ENCODE results near the gene DACH1. TPM values are rescaled to one million over a fixed set of nuclear protein-coding genes. Genes with fewer than 3 reads are reported as not detected.
A peak's percentile ranks its signal among the peaks of the same experiment; 100 is the strongest.

DACH1 gene
- total and polyA plus RNA-seq, 9 of the 15 experiments (the other 6 are each of a cell fraction or from before 2014, with no cell fraction given), result 0.04 to 0.07 (median 0.04) TPM; not detected in 2

DNA sequence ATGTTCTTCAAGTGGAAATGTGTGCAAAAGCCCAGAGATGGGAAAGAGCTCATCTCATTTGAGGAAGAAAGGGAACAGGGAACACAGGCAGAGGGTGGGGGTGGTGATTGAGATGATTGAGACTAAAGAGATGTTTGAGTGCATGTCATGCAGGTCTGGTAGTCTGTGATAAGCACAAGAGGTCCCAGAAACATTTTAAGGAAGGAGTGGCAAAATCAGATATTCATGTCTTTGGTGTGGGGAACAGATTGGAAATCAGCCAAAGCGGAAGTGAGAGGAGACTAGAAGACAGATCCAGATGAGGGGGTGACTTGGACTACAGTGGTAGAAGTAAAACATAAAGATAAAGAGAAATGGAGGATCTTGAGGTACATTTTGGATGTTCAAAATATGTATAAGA, 39.4 kb upstream of the DACH1 start (continued):
- TF ChIP-seq, protein P1, sequence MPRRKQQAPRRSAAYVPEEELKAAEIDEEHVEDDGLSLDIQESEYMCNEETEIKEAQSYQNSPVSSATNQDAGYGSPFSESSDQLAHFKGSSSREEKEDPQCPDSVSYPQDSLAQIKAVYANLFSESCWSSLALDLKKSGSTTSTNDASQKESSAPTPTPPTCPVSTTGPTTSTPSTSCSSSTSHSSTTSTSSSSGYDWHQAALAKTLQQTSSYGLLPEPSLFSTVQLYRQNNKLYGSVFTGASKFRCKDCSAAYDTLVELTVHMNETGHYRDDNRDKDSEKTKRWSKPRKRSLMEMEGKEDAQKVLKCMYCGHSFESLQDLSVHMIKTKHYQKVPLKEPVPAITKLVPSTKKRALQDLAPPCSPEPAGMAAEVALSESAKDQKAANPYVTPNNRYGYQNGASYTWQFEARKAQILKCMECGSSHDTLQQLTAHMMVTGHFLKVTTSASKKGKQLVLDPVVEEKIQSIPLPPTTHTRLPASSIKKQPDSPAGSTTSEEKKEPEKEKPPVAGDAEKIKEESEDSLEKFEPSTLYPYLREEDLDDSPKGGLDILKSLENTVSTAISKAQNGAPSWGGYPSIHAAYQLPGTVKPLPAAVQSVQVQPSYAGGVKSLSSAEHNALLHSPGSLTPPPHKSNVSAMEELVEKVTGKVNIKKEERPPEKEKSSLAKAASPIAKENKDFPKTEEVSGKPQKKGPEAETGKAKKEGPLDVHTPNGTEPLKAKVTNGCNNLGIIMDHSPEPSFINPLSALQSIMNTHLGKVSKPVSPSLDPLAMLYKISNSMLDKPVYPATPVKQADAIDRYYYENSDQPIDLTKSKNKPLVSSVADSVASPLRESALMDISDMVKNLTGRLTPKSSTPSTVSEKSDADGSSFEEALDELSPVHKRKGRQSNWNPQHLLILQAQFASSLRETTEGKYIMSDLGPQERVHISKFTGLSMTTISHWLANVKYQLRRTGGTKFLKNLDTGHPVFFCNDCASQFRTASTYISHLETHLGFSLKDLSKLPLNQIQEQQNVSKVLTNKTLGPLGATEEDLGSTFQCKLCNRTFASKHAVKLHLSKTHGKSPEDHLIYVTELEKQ (CRISPR knock-in tag; IDR thresholded peaks at IDR 0.05), result no peak
- TF ChIP-seq LEF1 (IDR thresholded peaks at IDR 0.05), result peak; percentile 53; the same call in 1 of the 2 replicates
- TF ChIP-seq ZNF263 (CRISPR knock-in tag; IDR thresholded peaks at IDR 0.05; ENCODE audit: borderline replicate concordance), result no peak
- TF ChIP-seq GTF2A2 (tag; IDR thresholded peaks at IDR 0.05), result no peak
- TF ChIP-seq KDM5B (IDR thresholded peaks at IDR 0.05; ENCODE audit: insufficient replicate concordance, low read depth, low read length), result no peak
- no peak for TF ChIP-seq ARID2 (IDR thresholded peaks at IDR 0.05)
- TF ChIP-seq ARNT (IDR thresholded peaks at IDR 0.05), result no peak
- no peak for TF ChIP-seq GATAD2B (IDR thresholded peaks at IDR 0.05; ENCODE audit: borderline replicate concordance)
- 0 out of 2 replicates have a peak, but pooled peaks have one; percentile 27 for TF ChIP-seq PYGO2 (tag; IDR thresholded peaks at IDR 0.05)
- TF ChIP-seq BACH1 (tag; IDR thresholded peaks at IDR 0.05), result no peak
- no peak for TF ChIP-seq ZNF507 (tag; conservative IDR thresholded peaks at IDR 0.05)
- TF ChIP-seq, protein P2, sequence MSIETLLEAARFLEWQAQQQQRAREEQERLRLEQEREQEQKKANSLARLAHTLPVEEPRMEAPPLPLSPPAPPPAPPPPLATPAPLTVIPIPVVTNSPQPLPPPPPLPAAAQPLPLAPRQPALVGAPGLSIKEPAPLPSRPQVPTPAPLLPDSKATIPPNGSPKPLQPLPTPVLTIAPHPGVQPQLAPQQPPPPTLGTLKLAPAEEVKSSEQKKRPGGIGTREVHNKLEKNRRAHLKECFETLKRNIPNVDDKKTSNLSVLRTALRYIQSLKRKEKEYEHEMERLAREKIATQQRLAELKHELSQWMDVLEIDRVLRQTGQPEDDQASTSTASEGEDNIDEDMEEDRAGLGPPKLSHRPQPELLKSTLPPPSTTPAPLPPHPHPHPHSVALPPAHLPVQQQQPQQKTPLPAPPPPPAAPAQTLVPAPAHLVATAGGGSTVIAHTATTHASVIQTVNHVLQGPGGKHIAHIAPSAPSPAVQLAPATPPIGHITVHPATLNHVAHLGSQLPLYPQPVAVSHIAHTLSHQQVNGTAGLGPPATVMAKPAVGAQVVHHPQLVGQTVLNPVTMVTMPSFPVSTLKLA (conservative IDR thresholded peaks at IDR 0.05), result no peak
- TF ChIP-seq NR2F6 (CRISPR knock-in tag; IDR thresholded peaks at IDR 0.05), result no peak
- TF ChIP-seq PHF8 (IDR thresholded peaks at IDR 0.05; ENCODE audit: borderline replicate concordance, low read length), result no peak
- TF ChIP-seq CCAR2 (IDR thresholded peaks at IDR 0.05; ENCODE audit: low read depth, low read length), result no peak
- TF ChIP-seq, protein P3, sequence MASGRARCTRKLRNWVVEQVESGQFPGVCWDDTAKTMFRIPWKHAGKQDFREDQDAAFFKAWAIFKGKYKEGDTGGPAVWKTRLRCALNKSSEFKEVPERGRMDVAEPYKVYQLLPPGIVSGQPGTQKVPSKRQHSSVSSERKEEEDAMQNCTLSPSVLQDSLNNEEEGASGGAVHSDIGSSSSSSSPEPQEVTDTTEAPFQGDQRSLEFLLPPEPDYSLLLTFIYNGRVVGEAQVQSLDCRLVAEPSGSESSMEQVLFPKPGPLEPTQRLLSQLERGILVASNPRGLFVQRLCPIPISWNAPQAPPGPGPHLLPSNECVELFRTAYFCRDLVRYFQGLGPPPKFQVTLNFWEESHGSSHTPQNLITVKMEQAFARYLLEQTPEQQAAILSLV (tag; IDR thresholded peaks at IDR 0.05), result no peak
- no peak for TF ChIP-seq PCBP1 (IDR thresholded peaks at IDR 0.05; ENCODE audit: low read depth, low read length, poor library complexity, severe bottlenecking)
- 0 out of 4 replicates have a peak, but pooled peaks of 1 of the 2 experiments have one; percentile 22 for TF ChIP-seq RCOR1 (IDR thresholded peaks at IDR 0.05; ENCODE audit: borderline replicate concordance in 1 of 2, low read depth in 2 of 2, low read length in 2 of 2)
- peak; percentile 53; the same call in 1 of the 2 replicates for TF ChIP-seq MTA2 (IDR thresholded peaks at IDR 0.05; ENCODE audit: low read depth)
- no peak for TF ChIP-seq CHCHD3 (CRISPR knock-in tag; IDR thresholded peaks at IDR 0.05)
- TF ChIP-seq, protein P4, sequence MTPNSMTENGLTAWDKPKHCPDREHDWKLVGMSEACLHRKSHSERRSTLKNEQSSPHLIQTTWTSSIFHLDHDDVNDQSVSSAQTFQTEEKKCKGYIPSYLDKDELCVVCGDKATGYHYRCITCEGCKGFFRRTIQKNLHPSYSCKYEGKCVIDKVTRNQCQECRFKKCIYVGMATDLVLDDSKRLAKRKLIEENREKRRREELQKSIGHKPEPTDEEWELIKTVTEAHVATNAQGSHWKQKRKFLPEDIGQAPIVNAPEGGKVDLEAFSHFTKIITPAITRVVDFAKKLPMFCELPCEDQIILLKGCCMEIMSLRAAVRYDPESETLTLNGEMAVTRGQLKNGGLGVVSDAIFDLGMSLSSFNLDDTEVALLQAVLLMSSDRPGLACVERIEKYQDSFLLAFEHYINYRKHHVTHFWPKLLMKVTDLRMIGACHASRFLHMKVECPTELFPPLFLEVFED (CRISPR knock-in tag; conservative IDR thresholded peaks at IDR 0.05), result no peak
- TF ChIP-seq XRCC3 (IDR thresholded peaks at IDR 0.05), result no peak
- TF ChIP-seq ATF7 (IDR thresholded peaks at IDR 0.05), result no peak

Data from K562 (cell line).